Lower lobe of right lung (tissue), 2 donors: Measurements from ENCODE around the gene SYNDIG1. TPM values are rescaled to one million over a fixed set of nuclear protein-coding genes. Genes with fewer than 3 reads are reported as not detected.

Source experiments
- ATAC-seq, 2 donors: fragments of 200-7000 bp; cut with Tn5 transposase; one replicate each; pipeline ENCODE4 v1.9.1; 2020 to 2022; ENCODE audit warnings: mild to moderate bottlenecking in 2 of 2, moderate library complexity in 2 of 2
- DNase-seq: peaks from one replicate; pipeline ENCODE4 v3.0.0-alpha.2; 2020
- H3K27ac ChIP-seq: fragments of 200-600 bp; one replicate; pipeline ENCODE4 v1.8.0; 2022
- H3K27me3 ChIP-seq: fragments of 200-600 bp; one replicate; pipeline ENCODE4 v1.8.0; 2022; ENCODE audit warnings: low read depth
- H3K36me3 ChIP-seq: fragments of 200-600 bp; one replicate; pipeline ENCODE4 v1.8.0; 2022; ENCODE audit warnings: mild to moderate bottlenecking
- H3K4me1 ChIP-seq: fragments of 200-600 bp; one replicate; pipeline ENCODE4 v1.8.0; 2022
- H3K4me3 ChIP-seq: fragments of 200-600 bp; one replicate; pipeline ENCODE4 v1.8.0; 2022; ENCODE audit warnings: mild to moderate bottlenecking
- H3K9me3 ChIP-seq: fragments of 200-600 bp; one replicate; pipeline ENCODE4 v1.8.0; 2022
- intact Hi-C: fragments of 100-400 bp; cut with DNase I; formaldehyde crosslinking; loops from one replicate; pipeline ENCODE4 v1.11.0; 2022
- total RNA-seq: library from RNA; stranded (reverse); fragmentation: NEBNext Ultra II Directional; extraction: Animal tissue kit (Norgen Biotek cat#: 25700); gene quantifications from one replicate; pipeline ENCODE4 v1.2.1, GENCODE V29; 2021
- TF ChIP-seq, protein P1 (sequence below): fragments of 200-600 bp; IDR thresholded peaks from one replicate; pipeline ENCODE4 v1.8.0; 2022; ENCODE audit warnings: antibody characterized with exemption, mild to moderate bottlenecking
- donor health status: DM: no; HTN: yes; CAD: no; lungs with severe emphysema.

The SYNDIG1 gene
- total RNA-seq, 1 donor from 2014 or later, result 0.15 TPM

GRCh38 chr20:24587384-24588046, 118.1 kb downstream of the SYNDIG1 start:
- no peak overlapping the region for H3K4me3 ChIP-seq
- no peaks in the 10 kb centered on the region for H3K36me3 ChIP-seq
- ATAC-seq (no peak), DNase-seq (no peak)
- H3K9me3 ChIP-seq, result no peaks in the 10 kb centered on the region
- TF ChIP-seq, protein P1, sequence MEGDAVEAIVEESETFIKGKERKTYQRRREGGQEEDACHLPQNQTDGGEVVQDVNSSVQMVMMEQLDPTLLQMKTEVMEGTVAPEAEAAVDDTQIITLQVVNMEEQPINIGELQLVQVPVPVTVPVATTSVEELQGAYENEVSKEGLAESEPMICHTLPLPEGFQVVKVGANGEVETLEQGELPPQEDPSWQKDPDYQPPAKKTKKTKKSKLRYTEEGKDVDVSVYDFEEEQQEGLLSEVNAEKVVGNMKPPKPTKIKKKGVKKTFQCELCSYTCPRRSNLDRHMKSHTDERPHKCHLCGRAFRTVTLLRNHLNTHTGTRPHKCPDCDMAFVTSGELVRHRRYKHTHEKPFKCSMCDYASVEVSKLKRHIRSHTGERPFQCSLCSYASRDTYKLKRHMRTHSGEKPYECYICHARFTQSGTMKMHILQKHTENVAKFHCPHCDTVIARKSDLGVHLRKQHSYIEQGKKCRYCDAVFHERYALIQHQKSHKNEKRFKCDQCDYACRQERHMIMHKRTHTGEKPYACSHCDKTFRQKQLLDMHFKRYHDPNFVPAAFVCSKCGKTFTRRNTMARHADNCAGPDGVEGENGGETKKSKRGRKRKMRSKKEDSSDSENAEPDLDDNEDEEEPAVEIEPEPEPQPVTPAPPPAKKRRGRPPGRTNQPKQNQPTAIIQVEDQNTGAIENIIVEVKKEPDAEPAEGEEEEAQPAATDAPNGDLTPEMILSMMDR, result no peak
- no peaks in the 10 kb centered on the region for H3K27me3 ChIP-seq
- no peak overlapping the region for H3K27ac ChIP-seq
- intact Hi-C loops, result no loop called here
- no peaks in the 10 kb centered on the region for H3K4me1 ChIP-seq

- TF ChIP-seq, protein P1, result no peak
- DNase-seq (no peak), ATAC-seq (no peak)
- no peak overlapping the region for H3K27ac ChIP-seq
- intact Hi-C loops, result no loop called here
- no peaks in the 10 kb centered on the region for H3K27me3 ChIP-seq
- H3K36me3 ChIP-seq, result no peaks in the 10 kb centered on the region
- H3K4me1 ChIP-seq, result no peaks in the 10 kb centered on the region
- no peaks in the 10 kb centered on the region for H3K9me3 ChIP-seq
- H3K4me3 ChIP-seq, result no peak overlapping the region
Measured at GRCh38 chr20:24588047-24588635, 118.7 kb downstream of the SYNDIG1 start.

GRCh38 chr20:24588725-24589340, 119.4 kb downstream of the SYNDIG1 start:
- intact Hi-C loops, result no loop called here
- ATAC-seq (no peak), DNase-seq (no peak)
- Histone ChIP-seq H3K27me3 (no peaks in the 10 kb centered on the region), H3K36me3 (no peaks in the 10 kb centered on the region), H3K4me1 (no peaks in the 10 kb centered on the region), H3K9me3 (no peaks in the 10 kb centered on the region), H3K27ac (no peak overlapping the region), H3K4me3 (no peak overlapping the region)
- TF ChIP-seq, protein P1, result no peak

GRCh38 chr20:24589381-24589780, 120.0 kb downstream of the SYNDIG1 start:
- no peak overlapping the region for H3K27ac ChIP-seq
- no peak overlapping the region for H3K4me3 ChIP-seq
- no peak for ATAC-seq
- TF ChIP-seq, protein P1, result no peak
- H3K27me3 ChIP-seq, result no peaks in the 10 kb centered on the region
- no peak for DNase-seq
- intact Hi-C loops, result no loop called here
- no peaks in the 10 kb centered on the region for H3K9me3 ChIP-seq
- no peaks in the 10 kb centered on the region for H3K36me3 ChIP-seq
- no peaks in the 10 kb centered on the region for H3K4me1 ChIP-seq

GRCh38 chr20:24589815-24590177, 120.4 kb downstream of the SYNDIG1 start:
- Histone ChIP-seq H3K36me3 (no peaks in the 10 kb centered on the region), H3K4me3 (no peak overlapping the region), H3K27ac (no peak overlapping the region), H3K27me3 (no peaks in the 10 kb centered on the region), H3K9me3 (no peaks in the 10 kb centered on the region), H3K4me1 (no peaks in the 10 kb centered on the region)
- TF ChIP-seq, protein P1, result no peak
- intact Hi-C loops, result no loop called here
- ATAC-seq (no peak), DNase-seq (no peak)
